MM.1S (cell line): ENCODE data around the gene RSPH1.

Experiments
- EZH2 ChIP-seq: fragments of 300-600 bp; sonication (generic); optimal IDR thresholded peaks from 2 replicates; pipeline ENCODE3; 2017; ENCODE audit warnings: low read depth, mild to moderate bottlenecking, antibody characterized with exemption, low read length, mixed read lengths
- TF ChIP-seq, protein P1 (sequence below): fragments of 300-600 bp; sonication (generic); IDR thresholded peaks from 2 replicates; pipeline ENCODE4 v1.5.1; 2016; ENCODE audit warnings: antibody characterized with exemption, low read length, mixed read lengths

DNA sequence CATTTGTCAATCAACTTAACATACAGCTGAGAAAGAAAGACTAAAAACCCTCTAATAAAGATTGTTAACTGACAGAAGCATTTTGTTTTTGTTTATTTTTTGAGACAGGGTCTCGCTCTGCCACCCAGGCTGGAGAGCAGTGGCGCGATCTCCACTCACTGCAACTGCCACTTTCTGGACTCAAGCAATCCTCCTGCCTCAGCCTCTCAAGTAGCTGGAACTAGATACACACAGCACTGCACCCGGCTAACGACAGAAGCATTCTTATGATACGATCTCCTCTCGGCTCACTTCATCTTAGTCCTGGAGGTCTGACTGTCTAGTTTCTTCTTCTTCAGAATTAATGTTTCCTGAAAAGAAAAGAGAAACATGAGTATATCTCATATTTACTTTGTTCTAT, 23.5 kb downstream of the RSPH1 start:
- TF ChIP-seq, protein P1, sequence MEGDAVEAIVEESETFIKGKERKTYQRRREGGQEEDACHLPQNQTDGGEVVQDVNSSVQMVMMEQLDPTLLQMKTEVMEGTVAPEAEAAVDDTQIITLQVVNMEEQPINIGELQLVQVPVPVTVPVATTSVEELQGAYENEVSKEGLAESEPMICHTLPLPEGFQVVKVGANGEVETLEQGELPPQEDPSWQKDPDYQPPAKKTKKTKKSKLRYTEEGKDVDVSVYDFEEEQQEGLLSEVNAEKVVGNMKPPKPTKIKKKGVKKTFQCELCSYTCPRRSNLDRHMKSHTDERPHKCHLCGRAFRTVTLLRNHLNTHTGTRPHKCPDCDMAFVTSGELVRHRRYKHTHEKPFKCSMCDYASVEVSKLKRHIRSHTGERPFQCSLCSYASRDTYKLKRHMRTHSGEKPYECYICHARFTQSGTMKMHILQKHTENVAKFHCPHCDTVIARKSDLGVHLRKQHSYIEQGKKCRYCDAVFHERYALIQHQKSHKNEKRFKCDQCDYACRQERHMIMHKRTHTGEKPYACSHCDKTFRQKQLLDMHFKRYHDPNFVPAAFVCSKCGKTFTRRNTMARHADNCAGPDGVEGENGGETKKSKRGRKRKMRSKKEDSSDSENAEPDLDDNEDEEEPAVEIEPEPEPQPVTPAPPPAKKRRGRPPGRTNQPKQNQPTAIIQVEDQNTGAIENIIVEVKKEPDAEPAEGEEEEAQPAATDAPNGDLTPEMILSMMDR, result no peak
- TF ChIP-seq EZH2, result no peak
